ENCODE results near the gene PHACTR1. TPM values are rescaled to one million over a fixed set of nuclear protein-coding genes. Genes with fewer than 3 reads are reported as not detected.

The PHACTR1 gene
- total and polyA plus RNA-seq, 9 of the 15 experiments (the other 6 are each of a cell fraction or from before 2014, with no cell fraction given): 11.5 to 32.6 (median 22.0) TPM

GRCh38 chr6:13032566-13032965, 316.0 kb downstream of the PHACTR1 start:
- WGBS (ENCODE audit: insufficient coverage, low coverage, missing lambda C conversion rate): 1% methylated on average over 6 of the region's 6 CpGs
- intact Hi-C loops (cut with micrococcal nuclease): no loop called here
- Histone ChIP-seq H3K4me1 (replicated peaks in 1 of 2; ENCODE audit: control insufficient read depth in 2 of 2, insufficient read depth in 2 of 2, low read length in 2 of 2) (no peaks in the 10 kb centered on the region), H3K36me3 (ENCODE audit: control insufficient read depth, insufficient read depth, low read length) (no peaks in the 10 kb centered on the region), H3K4me2 (ENCODE audit: insufficient read depth, low read length) (no peak overlapping the region), H3K79me2 (ENCODE audit: control insufficient read depth, insufficient read depth, low read length) (no peaks in the 10 kb centered on the region), H3K27me3 (ENCODE audit: control insufficient read depth in 2 of 2, insufficient read depth in 2 of 2, low read length in 2 of 2) (no peaks in the 10 kb centered on the region), H4K20me1 (replicated peaks; ENCODE audit: control insufficient read depth, insufficient read depth, low read length) (no peaks in the 10 kb centered on the region), H3K27ac (ENCODE audit: extremely low read depth, low read depth, low read length) (no peak overlapping the region), H3K9ac (ENCODE audit: insufficient read depth in 1 of 2, low read depth in 2 of 2, low read length in 2 of 2) (no peak overlapping the region), H3K9me1 (ENCODE audit: control insufficient read depth, insufficient read depth, low read length) (no peaks in the 10 kb centered on the region), H2AFZ (ENCODE audit: low read depth, low read length) (no peak overlapping the region), H3K9me3 (replicated peaks; ENCODE audit: control insufficient read depth, insufficient read depth, low read depth, low read length) (no peaks in the 10 kb centered on the region), H3K4me3 (no peak overlapping the region)
- ChIA-PET CTCF (ENCODE audit: low intra/inter-chr PET ratio) (no interaction called here), POLR2A (interaction anchor here (0.9 kb wide), 1 partner anchor 54 kb away, joined by 3 read pairs; no protein-coding TSS in a partner anchor)
- FAIRE-seq: no peak
- ATAC-seq: no peak
- TF ChIP-seq ZNF431 (CRISPR knock-in tag; IDR thresholded peaks at IDR 0.05) (no peak), HMGXB4 (CRISPR knock-in tag; IDR thresholded peaks at IDR 0.05) (no peak), GABPA (tag; conservative IDR thresholded peaks at IDR 0.05; ENCODE audit: low read depth) (no peak), ZNF324 (CRISPR knock-in tag; IDR thresholded peaks at IDR 0.05) (no peak), ELF2 (CRISPR knock-in tag; IDR thresholded peaks at IDR 0.05) (no peak), RFX1 (IDR thresholded peaks at IDR 0.05) (no peak)
- BruUV-seq (replicated peaks): no TSS peak
- in situ Hi-C loops (cut with MboI): no loop called here
- DNase-seq (ENCODE audit: extremely low read depth in 1 of 4, low spot score in 3 of 4): no peak
